ENCODE results near the gene KDM5B.
A peak's percentile ranks its signal among the peaks of the same experiment; 100 is the strongest.

KDM5B gene

GRCh38 chr1:202807926-202808757, at the start of gene KDM5B:
KDM5B (minus strand) TSS chr1:202808421; CDS start chr1:202808305, 116 bp downstream.
- H3K27ac Mint-ChIP-seq: peak within 1 kb of the TSS; percentile 96
- H3K9me3 Mint-ChIP-seq: no peaks in the 10 kb centered on the region
- H3K4me3 Mint-ChIP-seq: peak within 1 kb of the TSS; percentile 93
- H3K36me3 Mint-ChIP-seq: peaks cover 2% of the 10 kb centered on the region
- H3K27me3 Mint-ChIP-seq: no peaks in the 10 kb centered on the region
- H3K4me1 Mint-ChIP-seq: peaks cover 58% of the 10 kb centered on the region

- H3K27me3 Mint-ChIP-seq: peaks cover 18% of the 10 kb centered on the region
These were observed 49.0 kb upstream of the KDM5B start for GRCh38 chr1:202857136-202857610.

GRCh38 chr1:202856014-202856413, 47.8 kb upstream of the KDM5B start:
- Mint-ChIP-seq H3K4me3 (no peak overlapping the region), H3K9me3 (no peaks in the 10 kb centered on the region), H3K4me1 (no peaks in the 10 kb centered on the region), H3K36me3 (no peaks in the 10 kb centered on the region), H3K27ac (no peak overlapping the region), H3K27me3 (peaks cover 8% of the 10 kb centered on the region)

More at GRCh38 chr1:202857136-202857610, 49.0 kb upstream of the KDM5B start:
- Mint-ChIP-seq H3K27ac (no peak overlapping the region), H3K4me3 (no peak overlapping the region), H3K4me1 (peaks cover 9% of the 10 kb centered on the region), H3K9me3 (no peaks in the 10 kb centered on the region), H3K36me3 (no peaks in the 10 kb centered on the region)

- Mint-ChIP-seq H3K27me3 (peaks cover 1% of the 10 kb centered on the region), H3K27ac (no peak overlapping the region), H3K4me1 (no peaks in the 10 kb centered on the region), H3K36me3 (no peaks in the 10 kb centered on the region), H3K4me3 (no peak overlapping the region), H3K9me3 (no peaks in the 10 kb centered on the region)
These were observed 46.6 kb upstream of the KDM5B start for GRCh38 chr1:202854787-202855186.

GRCh38 chr1:202852163-202852904, 44.1 kb upstream of the KDM5B start:
- Mint-ChIP-seq H3K9me3 (no peaks in the 10 kb centered on the region), H3K27me3 (no peaks in the 10 kb centered on the region), H3K4me1 (no peaks in the 10 kb centered on the region), H3K27ac (no peak overlapping the region), H3K4me3 (no peak overlapping the region), H3K36me3 (no peaks in the 10 kb centered on the region)

GRCh38 chr1:202850593-202851362, 42.6 kb upstream of the KDM5B start:
- no peaks in the 10 kb centered on the region for H3K9me3 Mint-ChIP-seq
- H3K27me3 Mint-ChIP-seq: no peaks in the 10 kb centered on the region
- H3K4me1 Mint-ChIP-seq: no peaks in the 10 kb centered on the region
- no peak overlapping the region for H3K27ac Mint-ChIP-seq
- H3K36me3 Mint-ChIP-seq: no peaks in the 10 kb centered on the region
- no peak overlapping the region for H3K4me3 Mint-ChIP-seq

- H3K27ac Mint-ChIP-seq: no peak overlapping the region
- H3K4me1 Mint-ChIP-seq: no peaks in the 10 kb centered on the region
- no peaks in the 10 kb centered on the region for H3K27me3 Mint-ChIP-seq
- no peak overlapping the region for H3K4me3 Mint-ChIP-seq
- no peaks in the 10 kb centered on the region for H3K36me3 Mint-ChIP-seq
- H3K9me3 Mint-ChIP-seq: no peaks in the 10 kb centered on the region
These were observed 39.9 kb upstream of the KDM5B start for GRCh38 chr1:202848191-202848542.

GRCh38 chr1:202844935-202845334, 36.7 kb upstream of the KDM5B start:
- Mint-ChIP-seq H3K27me3 (no peaks in the 10 kb centered on the region), H3K36me3 (no peaks in the 10 kb centered on the region), H3K4me3 (no peak overlapping the region), H3K9me3 (no peaks in the 10 kb centered on the region), H3K4me1 (no peaks in the 10 kb centered on the region), H3K27ac (no peak overlapping the region)

- Mint-ChIP-seq H3K4me1 (no peaks in the 10 kb centered on the region), H3K27me3 (no peaks in the 10 kb centered on the region), H3K9me3 (no peaks in the 10 kb centered on the region), H3K4me3 (no peak overlapping the region), H3K27ac (no peak overlapping the region), H3K36me3 (no peaks in the 10 kb centered on the region)
These were observed 36.0 kb upstream of the KDM5B start for GRCh38 chr1:202844259-202844658.

- H3K9me3 Mint-ChIP-seq: no peaks in the 10 kb centered on the region
- H3K36me3 Mint-ChIP-seq: no peaks in the 10 kb centered on the region
- H3K27ac Mint-ChIP-seq: peak overlapping the region; percentile 51
- peaks cover under 1% of the 10 kb centered on the region for H3K4me1 Mint-ChIP-seq
- H3K4me3 Mint-ChIP-seq: no peak overlapping the region
- no peaks in the 10 kb centered on the region for H3K27me3 Mint-ChIP-seq
These were observed 34.9 kb upstream of the KDM5B start for GRCh38 chr1:202843081-202843480.

- Mint-ChIP-seq H3K27ac (no peak overlapping the region), H3K4me3 (no peak overlapping the region), H3K9me3 (no peaks in the 10 kb centered on the region), H3K27me3 (no peaks in the 10 kb centered on the region), H3K4me1 (peaks cover 29% of the 10 kb centered on the region), H3K36me3 (no peaks in the 10 kb centered on the region)
These were observed 29.6 kb upstream of the KDM5B start for GRCh38 chr1:202837746-202838262.

- no peaks in the 10 kb centered on the region for H3K9me3 Mint-ChIP-seq
- no peak overlapping the region for H3K27ac Mint-ChIP-seq
- peaks cover 29% of the 10 kb centered on the region for H3K4me1 Mint-ChIP-seq
- H3K4me3 Mint-ChIP-seq: no peak overlapping the region
- no peaks in the 10 kb centered on the region for H3K36me3 Mint-ChIP-seq
- no peaks in the 10 kb centered on the region for H3K27me3 Mint-ChIP-seq
These were observed 28.6 kb upstream of the KDM5B start for GRCh38 chr1:202836623-202837403.

- no peak overlapping the region for H3K27ac Mint-ChIP-seq
- H3K9me3 Mint-ChIP-seq: no peaks in the 10 kb centered on the region
- H3K36me3 Mint-ChIP-seq: no peaks in the 10 kb centered on the region
- H3K4me3 Mint-ChIP-seq: no peak overlapping the region
- no peaks in the 10 kb centered on the region for H3K27me3 Mint-ChIP-seq
- H3K4me1 Mint-ChIP-seq: peaks cover 29% of the 10 kb centered on the region
These were observed 27.4 kb upstream of the KDM5B start for GRCh38 chr1:202835548-202836072.

- H3K9me3 Mint-ChIP-seq: no peaks in the 10 kb centered on the region
- H3K4me1 Mint-ChIP-seq: peaks cover 29% of the 10 kb centered on the region
- no peaks in the 10 kb centered on the region for H3K36me3 Mint-ChIP-seq
- no peaks in the 10 kb centered on the region for H3K27me3 Mint-ChIP-seq
- H3K4me3 Mint-ChIP-seq: no peak overlapping the region
- H3K27ac Mint-ChIP-seq: no peak overlapping the region
These were observed 26.7 kb upstream of the KDM5B start for GRCh38 chr1:202834771-202835547.
